Head of caudate nucleus (tissue), 42 donors: ENCODE results near the gene SPRYD3.

Source experiments
- DNase-seq, 42 donors: peaks; one replicate each; pipeline versions ENCODE4 v3.0.0 to v3.0.0-alpha.2; 2020 to 2021; ENCODE audit warnings: mixed read lengths in 7 of 42
- intact Hi-C: fragments of 100-400 bp; cut with DNase I; formaldehyde crosslinking; loops from one replicate; pipeline ENCODE4 v1.15.0; 2022

SPRYD3 gene

GRCh38 chr12:53067993-53068770 is 11.0 kb downstream of the SPRYD3 start:
- intact Hi-C loops: loop anchor here (5.0 kb wide), 1 partner anchor 34 kb away; the partner anchor contains the start of gene SOAT2
- peak in 3 of 42 donors; percentile 5 to 21 (median 16) for DNase-seq

DNA sequence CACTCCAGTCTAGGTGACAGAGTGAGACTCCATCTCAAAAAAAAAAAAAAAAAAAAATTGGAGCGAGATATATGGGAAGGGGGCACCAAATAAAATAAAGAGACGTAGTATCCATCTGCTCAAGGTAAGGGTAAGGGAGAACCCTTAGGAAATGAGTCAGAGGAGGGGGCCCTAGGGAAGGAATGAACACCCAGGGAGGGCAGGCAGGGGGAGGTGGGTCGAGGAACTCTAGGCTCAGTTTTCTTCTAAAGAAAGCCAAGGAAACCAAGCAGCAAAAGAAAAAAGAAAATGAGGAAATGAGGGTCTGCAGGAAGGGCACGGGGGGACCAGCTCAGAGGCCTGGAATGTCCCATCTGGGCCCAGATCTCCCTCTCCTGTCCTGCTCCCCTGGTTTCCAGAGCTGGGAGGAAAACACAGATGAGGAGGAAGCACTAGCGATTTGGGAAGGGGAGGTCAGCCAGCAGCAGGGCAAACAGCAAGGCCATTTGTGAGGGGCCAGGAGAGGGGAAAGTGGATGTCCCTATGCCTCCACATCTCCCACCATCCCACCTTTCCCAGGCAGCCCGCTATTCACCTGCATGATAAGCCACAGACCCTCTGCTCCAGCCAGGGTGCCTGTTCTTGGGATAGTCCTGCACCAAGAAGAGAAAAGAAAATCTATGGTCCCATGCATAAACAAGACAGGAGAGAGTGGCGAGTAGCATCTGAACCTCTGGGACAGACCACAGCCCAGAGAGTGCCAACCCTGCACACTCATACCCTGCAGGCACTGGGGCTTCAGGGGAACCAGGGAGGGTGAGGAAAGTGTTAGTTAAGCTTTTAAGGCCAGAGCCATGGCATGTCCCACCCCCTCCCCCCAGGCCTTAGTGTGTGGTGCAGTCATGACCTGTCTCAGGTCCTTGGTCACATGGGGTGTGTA is 11.9 kb downstream of the SPRYD3 start:
- intact Hi-C loops: loop anchor here (5.0 kb wide), 1 partner anchor 35 kb away; the partner anchor contains the start of gene SOAT2
- DNase-seq: peak in 1 of 42 donors; percentile 39

GRCh38 chr12:53065975-53066931 is 12.9 kb downstream of the SPRYD3 start:
- intact Hi-C loops: loop anchor here (5.0 kb wide), 1 partner anchor 36 kb away; the partner anchor contains the start of gene SOAT2
- peak in 41 of 42 donors; percentile 60 to 94 (median 83) for DNase-seq

- DNase-seq: peak in 5 of 42 donors; percentile 4 to 39 (median 21)
- intact Hi-C loops: loop anchor here (5.0 kb wide), 1 partner anchor 37 kb away; the partner anchor contains the start of gene SOAT2
Observed at GRCh38 chr12:53065470-53065869, 13.7 kb downstream of the SPRYD3 start.

DNA sequence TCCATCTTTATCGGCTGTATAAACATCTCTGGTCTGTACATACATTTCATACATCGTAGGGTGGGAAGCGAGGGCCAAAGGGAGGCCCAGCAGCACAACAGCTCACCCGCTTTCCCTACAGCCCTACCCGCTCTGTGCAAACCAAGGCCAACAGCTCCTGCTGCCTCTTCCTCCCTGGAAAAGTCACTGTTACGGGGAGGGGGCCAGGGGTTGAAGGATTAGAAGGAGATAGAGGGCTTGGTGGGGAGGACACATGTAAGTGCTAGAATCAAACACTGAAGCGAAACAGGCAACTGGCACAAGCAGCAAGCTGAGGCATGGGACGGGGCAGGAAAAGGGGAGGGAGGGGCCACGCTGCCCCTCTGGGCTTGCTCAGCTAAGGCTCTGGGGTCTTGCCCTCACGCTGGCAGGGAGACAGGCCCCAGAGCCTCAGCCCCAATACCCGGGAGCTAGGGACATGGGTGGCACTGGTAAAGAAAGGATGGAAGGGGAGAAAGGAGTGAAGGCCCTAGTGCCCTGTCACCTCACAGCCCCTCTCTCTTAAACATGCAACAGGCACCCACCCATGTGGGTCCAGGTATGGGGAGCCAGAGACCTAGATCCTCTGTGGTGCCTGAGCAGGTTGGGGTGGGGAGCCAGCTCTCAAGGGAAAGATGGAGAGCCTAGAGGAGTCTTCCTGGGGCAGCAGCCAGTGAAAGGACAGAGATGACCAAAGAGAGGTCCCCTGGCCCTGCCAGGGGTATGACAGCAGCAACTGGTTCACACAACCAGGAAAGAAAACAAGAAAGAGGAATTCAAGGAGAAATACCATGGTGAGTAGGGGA is 14.4 kb downstream of the SPRYD3 start:
- intact Hi-C loops: loop anchor here (5.0 kb wide), 1 partner anchor 37 kb away; the partner anchor contains the start of gene SOAT2
- DNase-seq: peak in 5 of 42 donors; percentile 4 to 40 (median 31)

- intact Hi-C loops: no loop called here
- DNase-seq: peak in 14 of 42 donors; percentile 17 to 72 (median 47)
Observed at GRCh38 chr12:53063708-53064612, 15.2 kb downstream of the SPRYD3 start.

GRCh38 chr12:53062977-53063707 is 16.0 kb downstream of the SPRYD3 start:
- intact Hi-C loops: no loop called here
- DNase-seq: peak in 7 of 42 donors; percentile 3 to 42 (median 28)

GRCh38 chr12:53062011-53062961 is 16.9 kb downstream of the SPRYD3 start:
- intact Hi-C loops: no loop called here
- DNase-seq: peak in 6 of 42 donors; percentile 5 to 42 (median 20)

- DNase-seq: peak in 7 of 42 donors; percentile 4 to 43 (median 30)
- intact Hi-C loops: no loop called here
Observed at GRCh38 chr12:53061404-53062010, 17.7 kb downstream of the SPRYD3 start.

GRCh38 chr12:53060721-53061276 is 18.4 kb downstream of the SPRYD3 start:
- intact Hi-C loops: no loop called here
- DNase-seq: peak in 9 of 42 donors; percentile 2 to 42 (median 16)

DNA sequence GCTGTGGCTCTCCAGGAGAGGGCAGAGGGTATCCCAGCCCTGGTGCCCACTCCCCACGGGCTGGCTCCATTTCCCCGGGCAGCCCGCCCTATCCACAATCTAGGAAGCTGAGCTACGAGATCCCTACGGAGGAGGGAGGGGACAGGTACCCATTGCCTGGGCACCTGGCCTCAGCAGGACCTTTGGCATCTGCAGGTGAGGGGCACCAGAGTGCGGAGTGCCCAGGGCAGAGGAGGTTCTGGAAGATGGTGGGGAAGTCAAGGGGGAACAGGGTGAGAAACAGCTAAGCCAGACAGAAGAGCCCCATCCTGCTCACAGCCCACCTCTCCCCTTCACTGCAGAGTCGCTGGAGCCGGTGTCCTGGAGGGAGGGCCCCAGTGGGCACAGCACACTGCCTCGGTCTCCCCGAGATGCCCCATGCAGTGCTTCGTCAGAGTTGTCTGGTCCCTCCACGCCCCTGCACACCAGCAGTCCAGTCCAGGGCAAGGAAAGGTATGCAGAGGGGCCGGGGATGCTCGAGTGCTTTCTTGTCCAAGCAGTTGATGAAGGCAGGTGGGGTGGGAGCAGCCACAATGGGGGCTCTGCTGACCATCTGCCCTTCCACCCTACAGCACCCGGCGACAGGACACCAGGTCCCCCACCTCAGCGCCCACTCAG is 19.0 kb downstream of the SPRYD3 start:
- peak in 3 of 42 donors; percentile 4 to 22 (median 4) for DNase-seq
- intact Hi-C loops: no loop called here

DNA sequence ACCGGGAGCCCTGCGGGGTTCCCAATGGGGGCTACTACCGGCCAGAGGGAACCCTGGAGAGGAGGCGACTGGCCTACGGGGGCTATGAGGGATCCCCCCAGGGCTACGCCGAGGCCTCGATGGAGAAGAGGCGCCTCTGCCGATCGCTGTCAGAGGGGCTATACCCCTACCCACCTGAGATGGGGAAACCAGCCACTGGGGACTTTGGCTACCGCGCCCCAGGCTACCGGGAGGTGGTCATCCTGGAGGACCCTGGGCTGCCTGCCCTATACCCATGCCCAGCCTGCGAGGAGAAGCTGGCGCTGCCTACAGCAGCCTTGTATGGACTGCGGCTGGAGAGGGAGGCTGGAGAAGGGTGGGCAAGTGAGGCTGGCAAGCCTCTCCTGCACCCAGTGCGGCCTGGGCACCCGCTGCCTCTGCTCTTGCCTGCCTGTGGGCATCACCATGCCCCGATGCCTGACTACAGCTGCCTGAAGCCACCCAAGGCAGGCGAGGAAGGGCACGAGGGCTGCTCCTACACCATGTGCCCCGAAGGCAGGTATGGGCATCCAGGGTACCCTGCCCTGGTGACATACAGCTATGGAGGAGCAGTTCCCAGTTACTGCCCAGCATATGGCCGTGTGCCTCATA is 19.6 kb downstream of the SPRYD3 start:
- DNase-seq: peak in 6 of 42 donors; percentile 5 to 38 (median 12)
- intact Hi-C loops: loop anchor here (5.0 kb wide), 1 partner anchor 38 kb away; the partner anchor contains the start of gene IGFBP6
